ENCODE measurements around the gene CEP192.

DNA sequence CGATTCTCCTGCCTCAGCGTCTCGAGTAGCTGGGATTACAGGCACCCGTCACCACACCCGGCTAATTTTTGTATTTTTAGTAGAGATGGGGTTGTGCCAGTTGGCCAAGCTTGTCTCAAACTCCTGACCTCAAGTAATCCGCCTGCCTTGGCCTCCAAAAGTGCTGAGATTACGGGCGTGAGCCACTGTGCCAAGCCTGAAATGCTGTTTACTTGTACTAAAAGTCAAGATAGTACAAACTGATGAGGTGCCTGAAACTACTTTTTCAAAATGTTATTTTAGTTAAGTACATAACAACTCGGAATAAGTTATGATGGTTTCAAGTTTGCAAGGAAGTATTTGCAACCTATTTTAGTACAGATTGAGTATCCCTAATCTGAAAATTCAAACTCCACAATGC lies 85.7 kb downstream of the CEP192 start:
- TF ChIP-seq, protein P1, sequence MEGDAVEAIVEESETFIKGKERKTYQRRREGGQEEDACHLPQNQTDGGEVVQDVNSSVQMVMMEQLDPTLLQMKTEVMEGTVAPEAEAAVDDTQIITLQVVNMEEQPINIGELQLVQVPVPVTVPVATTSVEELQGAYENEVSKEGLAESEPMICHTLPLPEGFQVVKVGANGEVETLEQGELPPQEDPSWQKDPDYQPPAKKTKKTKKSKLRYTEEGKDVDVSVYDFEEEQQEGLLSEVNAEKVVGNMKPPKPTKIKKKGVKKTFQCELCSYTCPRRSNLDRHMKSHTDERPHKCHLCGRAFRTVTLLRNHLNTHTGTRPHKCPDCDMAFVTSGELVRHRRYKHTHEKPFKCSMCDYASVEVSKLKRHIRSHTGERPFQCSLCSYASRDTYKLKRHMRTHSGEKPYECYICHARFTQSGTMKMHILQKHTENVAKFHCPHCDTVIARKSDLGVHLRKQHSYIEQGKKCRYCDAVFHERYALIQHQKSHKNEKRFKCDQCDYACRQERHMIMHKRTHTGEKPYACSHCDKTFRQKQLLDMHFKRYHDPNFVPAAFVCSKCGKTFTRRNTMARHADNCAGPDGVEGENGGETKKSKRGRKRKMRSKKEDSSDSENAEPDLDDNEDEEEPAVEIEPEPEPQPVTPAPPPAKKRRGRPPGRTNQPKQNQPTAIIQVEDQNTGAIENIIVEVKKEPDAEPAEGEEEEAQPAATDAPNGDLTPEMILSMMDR (IDR thresholded peaks at IDR 0.05), result no peak
- no peak for TF ChIP-seq POLR2A (IDR thresholded peaks at IDR 0.05)
